K562 (cell line): ENCODE data around the gene CEND1. TPM values are rescaled to one million over a fixed set of nuclear protein-coding genes. Genes with fewer than 3 reads are reported as not detected.

ENCODE experiments used
- ARID4B ChIP-seq: sonication (generic); formaldehyde crosslinking; IDR thresholded peaks from 2 replicates; pipeline ENCODE4 v1.8.0; 2022; ENCODE audit warnings: mild to moderate bottlenecking, missing genetic modification reagents
- CBFA2T2 ChIP-seq: fragments of 450-650 bp; conservative IDR thresholded peaks from 2 replicates; pipeline ENCODE4 v1.6.1; 2017; ENCODE audit warnings: mild to moderate bottlenecking
- CBX1 ChIP-seq: sonication (generic); IDR thresholded peaks from 2 replicates; pipeline ENCODE4 v1.6.1; 2016; ENCODE audit warnings: antibody characterized with exemption, low read depth, mild to moderate bottlenecking
- GABPA ChIP-seq: fragments of 200-800 bp; sonication (Bioruptor generic); conservative IDR thresholded peaks from 2 replicates; pipeline ENCODE4 v1.6.1; 2016; ENCODE audit warnings: low read depth, missing genetic modification characterization, missing compliant biosample characterization
- ID3 ChIP-seq, 2 experiments: fragments of 250-450 bp in 1 of 2; fragments of 450-650 bp in 1 of 2; sonication (Bioruptor Pico) in 1 of 2; IDR thresholded peaks; 2 replicates each; pipeline versions ENCODE4 v1.6.1 to v1.8.0; 2016 to 2021; ENCODE audit warnings: mild to moderate bottlenecking in 2 of 2, moderate library complexity in 2 of 2, missing compliant biosample characterization in 1 of 2, missing genetic modification characterization in 1 of 2
- NCOA1 ChIP-seq: fragments of 450-650 bp; IDR thresholded peaks from 2 replicates; pipeline ENCODE4 v1.6.1; 2016; ENCODE audit warnings: low read depth
- NFRKB ChIP-seq: fragments of 450-650 bp; IDR thresholded peaks from 2 replicates; pipeline ENCODE4 v1.6.1; 2016; ENCODE audit warnings: low read depth
- POLR2AphosphoS5 ChIP-seq: IDR thresholded peaks from 2 replicates; pipeline ENCODE4 v1.6.1; 2011; ENCODE audit warnings: mild to moderate bottlenecking, low read depth, low read length, moderate library complexity; ENCODE audit not compliant: control insufficient read depth, insufficient read depth
- RBFOX2 ChIP-seq: fragments of 200-400 bp; formaldehyde crosslinking; IDR thresholded peaks from 2 replicates; pipeline ENCODE4 v1.6.1; 2017; ENCODE audit warnings: low read depth, mild to moderate bottlenecking, low read length, moderate library complexity
- RFX5 ChIP-seq: IDR thresholded peaks from 2 replicates; pipeline ENCODE4 v1.6.1; 2011; ENCODE audit warnings: low read depth, mild to moderate bottlenecking, improper control_type of control experiment, low read length
- SIX5 ChIP-seq, 2 experiments: IDR thresholded peaks; 2 replicates each; pipeline ENCODE4 v1.6.1; 2011; ENCODE audit warnings: low read length in 2 of 2, borderline replicate concordance in 1 of 2, low read depth in 1 of 2, mild to moderate bottlenecking in 1 of 2, moderate library complexity in 1 of 2; ENCODE audit not compliant: insufficient read depth in 1 of 2
- SMC3 ChIP-seq: conservative IDR thresholded peaks from 2 replicates; pipeline ENCODE4 v1.6.1; 2011; ENCODE audit warnings: low read depth, low read length, improper control_type of control experiment; ENCODE audit not compliant: insufficient read depth
- SUPT5H ChIP-seq: fragments of 450-650 bp; IDR thresholded peaks from 2 replicates; pipeline ENCODE4 v1.6.1; 2016
- TFAM ChIP-seq: fragments of 250-450 bp; sonication (Bioruptor Pico); conservative IDR thresholded peaks from 2 replicates; pipeline ENCODE4 v1.5.0; 2021; ENCODE audit warnings: mild to moderate bottlenecking, moderate library complexity
- ZC3H4 ChIP-seq: sonication (generic); formaldehyde crosslinking; IDR thresholded peaks from 2 replicates; pipeline ENCODE4 v1.9.0; 2021; ENCODE audit warnings: missing genetic modification reagents, borderline replicate concordance
- ZFP91 ChIP-seq: sonication (generic); formaldehyde crosslinking; IDR thresholded peaks from 2 replicates; pipeline ENCODE4 v1.8.0; 2022; ENCODE audit warnings: mild to moderate bottlenecking, missing genetic modification reagents
- ZNF395 ChIP-seq: fragments of 200-800 bp; sonication (Bioruptor generic); IDR thresholded peaks from 2 replicates; pipeline ENCODE4 v1.6.1; 2017; ENCODE audit warnings: missing genetic modification characterization, missing compliant biosample characterization
- ZNF444 ChIP-seq: fragments of 250-450 bp; sonication (Bioruptor Pico); IDR thresholded peaks from 2 replicates; pipeline ENCODE4 v1.4.0; 2020; ENCODE audit warnings: mild to moderate bottlenecking, moderate library complexity
- ZNF589 ChIP-seq: fragments of 200-800 bp; sonication (Bioruptor generic); IDR thresholded peaks from 2 replicates; pipeline ENCODE4 v1.6.1; 2016; ENCODE audit warnings: low read depth, missing genetic modification characterization, missing compliant biosample characterization
- polyA plus RNA-seq, 8 experiments: library from polyadenylated mRNA; depleted of rRNA in 4 of 8; stranded (reverse) in 5 of 8; unstranded in 3 of 8; fragments of >200 nt; fragmentation: Nextera tagmentation in 2 of 8; fragmentation: Illumina TruSeq in 1 of 8; extraction: Ambion mirVana in 2 of 8; extraction: Trizol in 1 of 8; gene quantifications; 2 replicates each; pipeline versions ENCODE4 v1.2.1 to v1.2.3, GENCODE V29; 2011 to 2014; ENCODE audit warnings: inconsistent platforms in 1 of 8, missing spikeins in 1 of 8
- total RNA-seq, 7 experiments: library from RNA; depleted of rRNA in 6 of 7; stranded (reverse); fragments of >200 nt in 6 of 7; fragmentation: Illumina TruSeq in 2 of 7; extraction: Trizol in 2 of 7; gene quantifications; 2 replicates each; pipeline versions ENCODE4 v1.2.1 to v1.2.3, GENCODE V29; 2011 to 2021; ENCODE audit warnings: low replicate concordance in 1 of 7

CEND1 gene
- total and polyA plus RNA-seq, 9 of the 15 experiments (the other 6 are each of a cell fraction or from before 2014, with no cell fraction given): 0.13 to 0.18 (median 0.16) TPM; not detected in 6

GRCh38 chr11:809287-810039, 19.6 kb upstream of the CEND1 start, which contains the start of gene RPLP2 (continued):
- TF ChIP-seq ZNF444: peak; percentile 93
- peak; percentile 16; the same call in 1 of the 2 replicates for TF ChIP-seq CBX1
- peak; percentile 97 for TF ChIP-seq ZNF395 (CRISPR knock-in tag)
- TF ChIP-seq TFAM (CRISPR knock-in tag): no peak
- no peak for TF ChIP-seq ID3 (CRISPR knock-in tag; IDR thresholded peaks at IDR 0.05)
- TF ChIP-seq ID3 (tag; IDR thresholded peaks at IDR 0.05): peak; percentile 95
- no peak; the same call in 1 of the 2 replicates for TF ChIP-seq ZC3H4 (CRISPR knock-in tag)
- TF ChIP-seq SIX5 (IDR thresholded peaks at IDR 0.05; ENCODE audit: borderline replicate concordance in 1 of 2, insufficient read depth in 1 of 2, low read depth in 1 of 2, low read length in 2 of 2): peak; percentile 81 to 83
- peak; percentile 99 for TF ChIP-seq ARID4B (CRISPR knock-in tag)
- TF ChIP-seq RBFOX2: peak; percentile 96
- TF ChIP-seq NFRKB: peak; percentile 80
- peak; percentile 72; the same call in 1 of the 2 replicates for TF ChIP-seq RFX5
- no peak for TF ChIP-seq CBFA2T2
- 0 out of 2 replicates have a peak, but pooled peaks have one; percentile 17 for TF ChIP-seq NCOA1
- TF ChIP-seq SUPT5H: peak; percentile 87
- 0 out of 2 replicates have a peak, but pooled peaks have one; percentile 52 for TF ChIP-seq ZNF589
- 0 out of 2 replicates have a peak, but pooled peaks have one; percentile 29 for TF ChIP-seq ZFP91 (CRISPR knock-in tag)
- TF ChIP-seq SMC3: 0 out of 2 replicates have a peak, but pooled peaks have one; percentile 6
- TF ChIP-seq GABPA (tag): peak; percentile 99
- peak; percentile 95 for TF ChIP-seq POLR2AphosphoS5
